Gastroesophageal sphincter (tissue), 4 donors: Measurements from ENCODE around the gene DNAJB6. TPM values are rescaled to one million over a fixed set of nuclear protein-coding genes. Genes with fewer than 3 reads are reported as not detected.

Source experiments
- ATAC-seq: fragments of 150-250 bp; one replicate; pipeline ENCODE4 v1.9.1; 2016; ENCODE audit warnings: mild to moderate bottlenecking, moderate library complexity
- H3K27ac ChIP-seq, 4 donors: fragments of 200-600 bp; sonication (generic) in 3 of 4; 1 replicate in 3 of 4; 2 replicates in 1 of 4; pipeline ENCODE4 v1.5.1; 2016 to 2019
- H3K27me3 ChIP-seq: fragments of 200-600 bp; sonication (generic); one replicate; pipeline ENCODE4 v1.5.1; 2019
- H3K36me3 ChIP-seq, 2 donors: fragments of 200-600 bp; sonication (generic); one replicate each; pipeline ENCODE4 v1.5.1; 2019; ENCODE audit warnings: control low read depth in 1 of 2
- H3K4me1 ChIP-seq, 3 donors: fragments of 200-600 bp; sonication (generic); 1 replicate in 2 of 3; 2 replicates in 1 of 3; pipeline ENCODE4 v1.5.1; 2016 to 2019; ENCODE audit warnings: control low read depth in 2 of 3
- H3K4me3 ChIP-seq, 2 donors: fragments of 200-600 bp; sonication (generic); one replicate each; pipeline ENCODE4 v1.5.1; 2019; ENCODE audit warnings: mild to moderate bottlenecking in 1 of 2, moderate library complexity in 1 of 2
- H3K9me3 ChIP-seq, 3 donors: fragments of 200-600 bp; sonication (generic); one replicate each; pipeline ENCODE4 v1.5.1; 2017 to 2019; ENCODE audit warnings: control low read depth in 2 of 3
- EP300 ChIP-seq: sonication (generic); formaldehyde crosslinking; IDR thresholded peaks from one replicate; pipeline ENCODE4 v1.6.1; 2017; ENCODE audit warnings: antibody characterized with exemption, mild to moderate bottlenecking
- POLR2A ChIP-seq, 2 donors: fragments of 450-650 bp; IDR thresholded peaks; one replicate each; pipeline ENCODE4 v1.6.1; 2017; ENCODE audit warnings: antibody characterized with exemption in 2 of 2, mild to moderate bottlenecking in 2 of 2, moderate library complexity in 1 of 2
- POLR2AphosphoS5 ChIP-seq: sonication (generic); formaldehyde crosslinking; IDR thresholded peaks from one replicate; pipeline ENCODE4 v1.6.1; 2017; ENCODE audit warnings: antibody characterized with exemption
- WGBS, 2 donors: methylation state at CpG; one replicate each; pipeline ENCODE4 v1.1.5; 2018; ENCODE audit warnings: low coverage in 1 of 2; 5-methylcytosine and 5-hydroxymethylcytosine counted together
- total RNA-seq, 4 donors: library from RNA; depleted of rRNA; stranded (reverse); fragments of >200 nt; gene quantifications; one replicate each; pipeline ENCODE4 v1.1.0, GENCODE V29; 2016
- TF ChIP-seq, protein P1 (sequence below), 4 experiments: fragments of 200-600 bp in 2 of 4; fragments of 450-650 bp in 2 of 4; sonication (generic) in 1 of 4; IDR thresholded peaks; one replicate each; pipeline ENCODE4 v1.5.1; 2017 to 2019; ENCODE audit warnings: antibody characterized with exemption in 4 of 4, mild to moderate bottlenecking in 2 of 4, moderate library complexity in 2 of 4

DNAJB6 gene
- total RNA-seq, 4 donors from 2014 or later, result 117 to 195 (median 148) TPM

DNA sequence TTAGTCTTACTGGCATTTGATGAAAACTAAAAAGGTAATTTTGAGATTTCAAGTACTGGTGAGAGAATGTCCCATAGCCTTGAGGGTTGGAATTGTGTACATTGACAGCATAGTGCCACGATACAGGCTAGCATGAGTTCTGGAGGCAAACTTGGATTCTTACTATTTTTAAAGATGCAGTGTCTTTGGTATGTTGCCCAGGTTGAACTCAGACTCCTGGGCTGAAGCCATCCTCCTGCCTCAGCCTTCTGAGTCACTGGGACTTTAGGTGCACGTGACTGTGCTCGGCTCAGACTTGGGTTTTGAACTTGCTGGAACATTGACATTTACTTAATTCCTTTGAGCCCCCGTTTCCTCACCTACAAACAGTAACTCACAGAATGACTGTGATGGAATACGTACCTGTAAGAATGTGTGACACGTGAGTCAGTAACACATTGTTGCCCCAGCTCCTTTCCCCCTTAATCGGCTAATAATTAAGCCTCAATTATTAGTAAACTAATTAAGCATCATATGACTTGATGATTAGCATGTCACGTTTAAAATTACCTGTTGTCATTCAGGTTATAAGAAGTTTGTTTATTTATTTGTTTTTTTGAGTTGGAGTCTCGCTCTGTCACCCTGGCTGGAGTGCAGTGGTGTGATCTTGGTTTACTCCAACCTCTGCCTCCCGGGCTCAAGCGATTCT, 10.6 kb downstream of the DNAJB6 start:
- TF ChIP-seq POLR2A (IDR thresholded peaks at IDR 0.05) (no peak), POLR2AphosphoS5 (peak; percentile 38)
- Histone ChIP-seq H3K4me1 (peaks cover 0 to 94% (median 23%) of the 10 kb centered on the region in 3 donors), H3K36me3 (no peaks in the 10 kb centered on the region), H3K4me3 (peak overlapping the region; percentile 25 to 31), H3K9me3 (no peaks in the 10 kb centered on the region), H3K27me3 (no peaks in the 10 kb centered on the region), H3K27ac (peak overlapping the region; percentile 44 to 71 (median 60))
- 44 to 64% methylated on average over 10 to 11 of the region's 11 CpGs for WGBS, 2 donors
- ATAC-seq, result peak; percentile 94

GRCh38 chr7:157348548-157348947, 11.7 kb downstream of the DNAJB6 start:
- WGBS, 2 donors, result 70 to 82% methylated on average over 11 of the region's 11 CpGs
- ATAC-seq, result no peak
- Histone ChIP-seq H3K36me3 (no peaks in the 10 kb centered on the region), H3K27ac (no peak overlapping the region), H3K4me3 (no peak overlapping the region), H3K4me1 (peaks cover 0 to 94% (median 23%) of the 10 kb centered on the region in 3 donors), H3K9me3 (no peaks in the 10 kb centered on the region), H3K27me3 (no peaks in the 10 kb centered on the region)
- TF ChIP-seq POLR2A (IDR thresholded peaks at IDR 0.05) (no peak), EP300 (no peak), POLR2AphosphoS5 (no peak)
- TF ChIP-seq, protein P1, sequence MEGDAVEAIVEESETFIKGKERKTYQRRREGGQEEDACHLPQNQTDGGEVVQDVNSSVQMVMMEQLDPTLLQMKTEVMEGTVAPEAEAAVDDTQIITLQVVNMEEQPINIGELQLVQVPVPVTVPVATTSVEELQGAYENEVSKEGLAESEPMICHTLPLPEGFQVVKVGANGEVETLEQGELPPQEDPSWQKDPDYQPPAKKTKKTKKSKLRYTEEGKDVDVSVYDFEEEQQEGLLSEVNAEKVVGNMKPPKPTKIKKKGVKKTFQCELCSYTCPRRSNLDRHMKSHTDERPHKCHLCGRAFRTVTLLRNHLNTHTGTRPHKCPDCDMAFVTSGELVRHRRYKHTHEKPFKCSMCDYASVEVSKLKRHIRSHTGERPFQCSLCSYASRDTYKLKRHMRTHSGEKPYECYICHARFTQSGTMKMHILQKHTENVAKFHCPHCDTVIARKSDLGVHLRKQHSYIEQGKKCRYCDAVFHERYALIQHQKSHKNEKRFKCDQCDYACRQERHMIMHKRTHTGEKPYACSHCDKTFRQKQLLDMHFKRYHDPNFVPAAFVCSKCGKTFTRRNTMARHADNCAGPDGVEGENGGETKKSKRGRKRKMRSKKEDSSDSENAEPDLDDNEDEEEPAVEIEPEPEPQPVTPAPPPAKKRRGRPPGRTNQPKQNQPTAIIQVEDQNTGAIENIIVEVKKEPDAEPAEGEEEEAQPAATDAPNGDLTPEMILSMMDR (IDR thresholded peaks at IDR 0.05), result no peak

- Histone ChIP-seq H3K36me3 (no peaks in the 10 kb centered on the region), H3K4me3 (no peak overlapping the region), H3K9me3 (no peaks in the 10 kb centered on the region), H3K4me1 (peaks cover 6 to 99% (median 33%) of the 10 kb centered on the region in 3 donors), H3K27ac (no peak overlapping the region), H3K27me3 (no peaks in the 10 kb centered on the region)
- 75 to 82% methylated on average over 6 of the region's 6 CpGs for WGBS, 2 donors
- no peak for ATAC-seq
- TF ChIP-seq, protein P1 (IDR thresholded peaks at IDR 0.05), result no peak
- no peak for TF ChIP-seq POLR2A (IDR thresholded peaks at IDR 0.05)
- TF ChIP-seq EP300, result no peak
Observed at GRCh38 chr7:157352516-157352915, 15.7 kb downstream of the DNAJB6 start.

DNA sequence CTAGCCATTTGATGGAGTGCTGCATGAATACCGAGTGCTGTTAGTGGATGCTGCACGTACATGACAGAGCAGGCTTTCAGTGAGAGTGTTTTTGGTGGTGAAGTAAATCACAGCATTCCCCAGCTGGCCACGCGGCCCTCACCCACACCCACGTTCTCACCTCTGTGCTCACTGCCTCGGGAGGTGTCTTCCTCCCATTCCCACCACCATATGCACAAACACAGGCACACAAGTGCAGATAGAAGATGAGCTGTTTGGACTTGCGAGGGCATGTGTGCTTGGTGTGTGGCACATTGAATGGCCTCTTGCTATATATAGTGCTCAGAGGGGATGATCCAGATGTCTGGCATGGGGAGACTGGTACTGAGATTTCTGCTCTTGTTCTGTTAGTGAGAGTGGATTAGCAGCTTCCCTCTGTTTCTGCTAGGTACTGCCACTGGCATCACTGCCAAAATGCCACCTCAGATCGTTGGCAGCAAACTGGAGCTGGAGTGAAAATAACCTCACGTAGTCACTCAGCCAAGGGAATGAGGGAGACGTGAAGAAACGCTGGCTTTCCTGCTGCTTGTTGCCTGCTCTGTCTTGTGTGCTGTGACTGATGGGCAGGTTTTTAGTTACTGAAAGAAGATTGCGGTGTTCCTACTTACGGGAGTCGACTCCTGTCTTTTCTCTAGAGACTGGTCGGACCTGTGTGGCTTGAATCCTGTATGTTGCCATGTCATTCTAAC, 19.1 kb downstream of the DNAJB6 start:
- ATAC-seq, result peak; percentile 78
- H3K27ac ChIP-seq, result peak overlapping the region in 3 of 4 donors; percentile 52 to 74 (median 63)

More for the DNA sequence above, 19.1 kb downstream of the DNAJB6 start:
- no peaks in the 10 kb centered on the region for H3K9me3 ChIP-seq
- no peaks in the 10 kb centered on the region for H3K27me3 ChIP-seq
- H3K36me3 ChIP-seq, result peaks cover 0 to 24% of the 10 kb centered on the region in 2 donors
- WGBS, 2 donors, result 28 to 38% methylated on average over 6 to 11 of the region's 15 CpGs
- TF ChIP-seq POLR2A (IDR thresholded peaks at IDR 0.05) (no peak), POLR2AphosphoS5 (peak; percentile 51), EP300 (no peak)
- TF ChIP-seq, protein P1 (IDR thresholded peaks at IDR 0.05), result no peak
- H3K4me1 ChIP-seq, result peaks cover 6 to 99% (median 22%) of the 10 kb centered on the region in 3 donors
- H3K4me3 ChIP-seq, result no peak overlapping the region
